ENCODE results near the gene RELL2. TPM values are rescaled to one million over a fixed set of nuclear protein-coding genes. Genes with fewer than 3 reads are reported as not detected.
A peak's percentile ranks its signal among the peaks of the same experiment; 100 is the strongest.

The RELL2 gene
- total and polyA plus RNA-seq, 10 donors: 8.7 to 26.2 (median 12.3) TPM

- WGBS, 5 donors: 76 to 93% (median 91%) methylated on average over 4 of the region's 4 CpGs
Observed at GRCh38 chr5:141675672-141676071, 38.9 kb downstream of the RELL2 start.

DNA sequence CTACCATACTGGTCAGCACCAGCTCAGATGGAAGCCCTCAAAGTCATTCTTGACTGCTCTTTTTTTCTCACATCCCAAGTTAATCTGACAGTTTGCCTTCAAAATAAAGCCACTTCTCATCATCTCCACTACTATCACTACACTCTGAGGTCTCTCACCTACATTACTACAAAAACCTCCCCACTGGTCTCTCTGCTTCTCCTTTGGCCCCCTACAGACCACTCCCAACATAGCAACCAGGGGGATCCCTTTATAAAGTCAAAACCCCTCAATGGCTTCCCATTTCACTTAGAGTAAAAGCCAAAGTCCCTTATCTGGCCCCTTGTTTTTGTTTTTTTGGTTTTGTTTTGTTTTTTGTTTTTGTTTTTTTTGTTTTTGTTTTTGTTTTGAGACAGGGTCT lies 40.6 kb downstream of the RELL2 start:
- no peak for DNase-seq
- TF ChIP-seq POLR2AphosphoS5 (IDR thresholded peaks at IDR 0.05): no peak
- TF ChIP-seq, protein P1, sequence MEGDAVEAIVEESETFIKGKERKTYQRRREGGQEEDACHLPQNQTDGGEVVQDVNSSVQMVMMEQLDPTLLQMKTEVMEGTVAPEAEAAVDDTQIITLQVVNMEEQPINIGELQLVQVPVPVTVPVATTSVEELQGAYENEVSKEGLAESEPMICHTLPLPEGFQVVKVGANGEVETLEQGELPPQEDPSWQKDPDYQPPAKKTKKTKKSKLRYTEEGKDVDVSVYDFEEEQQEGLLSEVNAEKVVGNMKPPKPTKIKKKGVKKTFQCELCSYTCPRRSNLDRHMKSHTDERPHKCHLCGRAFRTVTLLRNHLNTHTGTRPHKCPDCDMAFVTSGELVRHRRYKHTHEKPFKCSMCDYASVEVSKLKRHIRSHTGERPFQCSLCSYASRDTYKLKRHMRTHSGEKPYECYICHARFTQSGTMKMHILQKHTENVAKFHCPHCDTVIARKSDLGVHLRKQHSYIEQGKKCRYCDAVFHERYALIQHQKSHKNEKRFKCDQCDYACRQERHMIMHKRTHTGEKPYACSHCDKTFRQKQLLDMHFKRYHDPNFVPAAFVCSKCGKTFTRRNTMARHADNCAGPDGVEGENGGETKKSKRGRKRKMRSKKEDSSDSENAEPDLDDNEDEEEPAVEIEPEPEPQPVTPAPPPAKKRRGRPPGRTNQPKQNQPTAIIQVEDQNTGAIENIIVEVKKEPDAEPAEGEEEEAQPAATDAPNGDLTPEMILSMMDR (IDR thresholded peaks at IDR 0.05 in 8 of 11, conservative IDR thresholded peaks at IDR 0.05 in 3 of 11): no peak
- no peak for TF ChIP-seq POLR2A (IDR thresholded peaks at IDR 0.05)
- Histone ChIP-seq H3K27me3 (replicated peaks in 1 of 7) (no peaks in the 10 kb centered on the region), H3K36me3 (peaks cover 0 to 46% (median 3%) of the 10 kb centered on the region in 6 donors), H3K4me1 (peaks cover 7 to 33% (median 27%) of the 10 kb centered on the region in 6 donors), H3K27ac (no peak overlapping the region), H3K4me3 (no peak overlapping the region), H3K9me3 (no peaks in the 10 kb centered on the region)
- intact Hi-C loops (cut with DNase I; ENCODE audit: low total_unique reads): no loop called here

More at GRCh38 chr5:141675672-141676071, 38.9 kb downstream of the RELL2 start:
- Histone ChIP-seq H3K27me3 (replicated peaks in 1 of 7) (no peaks in the 10 kb centered on the region), H3K4me3 (no peak overlapping the region), H3K4me1 (peaks cover 0 to 16% (median 11%) of the 10 kb centered on the region in 6 donors), H3K36me3 (peaks cover 0 to 63% (median 7%) of the 10 kb centered on the region in 6 donors), H3K27ac (no peak overlapping the region), H3K9me3 (no peaks in the 10 kb centered on the region)
- TF ChIP-seq POLR2AphosphoS5 (IDR thresholded peaks at IDR 0.05) (no peak), POLR2A (IDR thresholded peaks at IDR 0.05) (no peak)
- TF ChIP-seq, protein P1 (IDR thresholded peaks at IDR 0.05 in 8 of 11, conservative IDR thresholded peaks at IDR 0.05 in 3 of 11): no peak
- no peak for DNase-seq
- intact Hi-C loops (cut with DNase I; ENCODE audit: low total_unique reads): no loop called here

GRCh38 chr5:141680178-141680577 lies 43.4 kb downstream of the RELL2 start:
- H3K4me1 ChIP-seq: peaks cover 12 to 57% (median 42%) of the 10 kb centered on the region in 6 donors
- 74 to 91% (median 87%) methylated on average over 11 to 16 of the region's 16 CpGs for WGBS, 5 donors
- DNase-seq: peak; percentile 78
- TF ChIP-seq, protein P1 (IDR thresholded peaks at IDR 0.05 in 8 of 11, conservative IDR thresholded peaks at IDR 0.05 in 3 of 11): no peak
- no peak for TF ChIP-seq POLR2A (IDR thresholded peaks at IDR 0.05)
- TF ChIP-seq POLR2AphosphoS5 (IDR thresholded peaks at IDR 0.05): no peak
- H3K9me3 ChIP-seq: no peaks in the 10 kb centered on the region
- peaks cover 0 to 29% (median 0%) of the 10 kb centered on the region in 6 donors for H3K36me3 ChIP-seq
- peak overlapping the region in 5 of 8 donors; percentile 83 to 94 (median 88) for H3K27ac ChIP-seq
- intact Hi-C loops (cut with DNase I; ENCODE audit: low total_unique reads): no loop called here
- H3K4me3 ChIP-seq: peak overlapping the region in 1 of 8 donors; percentile 68
- H3K27me3 ChIP-seq (replicated peaks in 1 of 7): no peaks in the 10 kb centered on the region

- Histone ChIP-seq H3K27me3 (replicated peaks in 1 of 7) (no peaks in the 10 kb centered on the region), H3K36me3 (peaks cover 0 to 27% (median 0%) of the 10 kb centered on the region in 6 donors), H3K4me3 (peak overlapping the region in 6 of 8 donors; percentile 6 to 68 (median 52)), H3K27ac (peak overlapping the region in 7 of 8 donors; percentile 46 to 94 (median 88)), H3K4me1 (peaks cover 12 to 57% (median 42%) of the 10 kb centered on the region in 6 donors), H3K9me3 (no peaks in the 10 kb centered on the region)
- WGBS, 5 donors: 34 to 59% (median 44%) methylated on average over 6 of the region's 6 CpGs
- no peak for DNase-seq
- TF ChIP-seq, protein P1 (IDR thresholded peaks at IDR 0.05 in 8 of 11, conservative IDR thresholded peaks at IDR 0.05 in 3 of 11): no peak
- TF ChIP-seq POLR2AphosphoS5 (IDR thresholded peaks at IDR 0.05): peak; percentile 21 to 84 (median 80)
- intact Hi-C loops (cut with DNase I; ENCODE audit: low total_unique reads): no loop called here
Observed at GRCh38 chr5:141680751-141681201, 44.0 kb downstream of the RELL2 start.
